ENCODE results near the gene AHR. TPM values are rescaled to one million over a fixed set of nuclear protein-coding genes. Genes with fewer than 3 reads are reported as not detected.

AHR gene
- 17.1 and 24.8 TPM in 2 replicates for total RNA-seq

GRCh38 chr7:17298102-17298839, at the start of gene AHR:
TSS of gene AHR (plus strand) at chr7:17298652. CDS start at chr7:17299265, 613 bp downstream.
- intact Hi-C loops (cut with micrococcal nuclease) = loop anchor here (1.0 to 5.0 kb wide), 6 partner anchors 37 to 877 kb away; partner anchors contain the start of genes BZW2, CRPPA and SNX13

GRCh38 chr7:17253885-17254284, 44.6 kb upstream of the AHR start:
- intact Hi-C loops (cut with micrococcal nuclease) = no loop called here

DNA sequence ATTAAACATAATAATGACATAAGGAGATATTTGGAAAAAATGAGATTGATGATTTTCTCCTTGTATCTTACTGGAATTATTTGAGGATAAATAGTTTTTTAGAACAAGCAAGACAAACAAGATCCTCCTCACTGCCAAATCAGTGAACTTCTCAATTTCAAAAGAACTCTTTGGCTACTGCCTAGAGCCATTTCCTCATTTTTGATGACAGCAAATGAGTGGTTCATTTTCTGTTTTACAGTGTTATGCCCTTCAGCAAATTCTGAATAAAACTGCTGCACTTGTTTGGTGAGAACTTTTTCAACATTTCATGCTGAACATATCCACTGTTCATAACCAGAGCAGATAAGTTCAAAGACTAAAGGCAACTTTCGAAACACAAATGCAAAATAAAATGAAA, 42.5 kb upstream of the AHR start:
- intact Hi-C loops (cut with micrococcal nuclease) = no loop called here

- intact Hi-C loops (cut with micrococcal nuclease) = no loop called here
Measured at GRCh38 chr7:17256375-17256774, 42.1 kb upstream of the AHR start.

DNA sequence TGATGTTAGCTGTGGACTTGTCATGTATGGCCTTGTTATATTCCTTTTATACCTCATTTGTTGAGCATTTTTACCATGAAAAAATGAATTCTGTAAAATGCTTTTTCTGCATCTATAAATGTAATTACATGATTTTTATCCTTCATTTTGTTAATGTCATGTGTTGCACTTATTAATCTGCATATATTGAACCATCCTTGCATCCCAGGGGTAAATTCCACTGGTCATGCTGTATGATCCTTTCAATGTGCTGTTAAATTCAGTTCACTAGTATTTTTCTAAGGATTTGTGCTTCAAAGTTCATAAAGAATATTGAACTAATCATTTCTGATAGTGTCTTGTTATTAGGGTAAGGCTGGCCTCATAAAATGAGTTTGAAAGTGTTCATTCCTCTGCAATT, 31.9 kb upstream of the AHR start:
- intact Hi-C loops (cut with micrococcal nuclease) = no loop called here

- intact Hi-C loops (cut with micrococcal nuclease) = no loop called here
Measured at GRCh38 chr7:17269341-17270221, 28.9 kb upstream of the AHR start.

- intact Hi-C loops (cut with micrococcal nuclease) = no loop called here
Measured at GRCh38 chr7:17274551-17275245, 23.8 kb upstream of the AHR start.

- intact Hi-C loops (cut with micrococcal nuclease) = no loop called here
Measured at GRCh38 chr7:17275749-17276671, 22.4 kb upstream of the AHR start.

DNA sequence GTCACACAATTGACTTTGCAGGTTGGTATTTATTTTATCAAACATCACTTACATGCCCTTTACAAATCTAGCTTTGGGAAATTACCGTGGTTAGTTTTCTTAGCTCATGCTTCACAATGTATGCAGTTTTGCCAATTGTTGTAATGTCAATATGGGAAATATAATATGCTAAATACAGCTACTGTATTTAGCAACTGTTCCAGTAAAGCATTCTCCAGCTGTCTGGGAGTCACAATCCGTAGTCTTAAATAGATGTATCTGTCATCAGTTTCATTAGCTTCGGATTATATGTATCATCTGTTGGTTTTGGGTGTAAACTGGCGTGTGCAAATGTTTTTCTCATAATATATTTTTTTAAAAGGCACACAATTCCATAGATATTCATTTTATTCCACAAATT, 19.4 kb upstream of the AHR start:
- intact Hi-C loops (cut with micrococcal nuclease) = no loop called here

DNA sequence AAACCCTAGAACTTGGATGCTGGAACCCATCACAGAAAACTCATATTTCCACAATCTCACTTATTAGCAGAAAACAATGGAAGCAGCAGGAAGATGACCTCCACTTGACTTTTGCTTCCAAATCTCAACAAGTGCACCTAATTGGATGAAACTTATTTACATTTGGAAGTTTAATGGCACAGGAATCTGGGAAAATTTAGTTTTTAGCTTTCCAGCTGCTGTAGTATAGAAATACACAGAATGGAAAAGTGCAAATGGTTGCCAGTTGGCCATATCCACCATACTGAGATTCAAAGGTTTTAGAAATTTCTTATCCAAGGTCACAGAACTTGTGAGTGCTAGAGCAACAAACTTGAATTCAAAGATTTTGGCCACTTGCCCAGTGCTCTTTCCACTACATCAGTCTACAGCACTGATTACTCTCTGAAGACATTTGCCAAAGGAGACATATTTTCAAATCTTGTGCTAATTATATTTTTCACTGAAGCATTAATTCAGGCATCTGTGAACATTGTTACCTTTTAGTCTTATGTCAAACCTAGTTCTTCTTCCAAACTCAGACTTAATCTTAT, 9.3 kb upstream of the AHR start:
- intact Hi-C loops (cut with micrococcal nuclease) = no loop called here

GRCh38 chr7:17292843-17293242, 5.6 kb upstream of the AHR start:
- intact Hi-C loops (cut with micrococcal nuclease) = no loop called here

DNA sequence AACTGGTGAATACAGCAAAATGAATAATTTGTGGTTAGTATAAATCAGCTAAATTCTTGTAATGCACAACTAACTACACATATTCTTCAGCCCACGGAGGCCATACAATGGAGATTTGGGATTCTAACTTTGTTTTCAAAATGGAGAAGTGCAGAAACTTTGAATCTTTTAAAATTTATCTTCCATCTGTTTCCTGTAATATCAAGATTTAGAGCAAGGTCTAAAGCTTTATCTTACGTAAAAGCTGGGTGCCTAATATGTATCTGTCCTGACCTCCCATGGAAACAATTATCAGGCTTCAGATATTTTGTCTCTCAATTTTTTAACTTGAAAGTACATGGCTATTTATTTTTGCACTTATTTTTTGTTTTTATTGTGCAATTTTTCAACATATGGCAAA, 5.0 kb upstream of the AHR start:
- intact Hi-C loops (cut with micrococcal nuclease) = no loop called here

GRCh38 chr7:17297243-17297642, 1.2 kb upstream of the AHR start:
- intact Hi-C loops (cut with micrococcal nuclease) = loop anchor here (5.0 kb wide), 1 partner anchor 240 kb away; no protein-coding TSS in a partner anchor

- intact Hi-C loops (cut with micrococcal nuclease) = loop anchor here (1.0 to 5.0 kb wide), 8 partner anchors 38 to 878 kb away; partner anchors contain the start of genes BZW2, CRPPA and SNX13
Measured at GRCh38 chr7:17298840-17299482, 509 bp downstream of the AHR start.

- intact Hi-C loops (cut with micrococcal nuclease) = loop anchor here (1.0 to 5.0 kb wide), 6 partner anchors 140 to 879 kb away; partner anchors contain the start of genes BZW2, CRPPA and SNX13
Measured at GRCh38 chr7:17299483-17299991, 1.1 kb downstream of the AHR start.

DNA sequence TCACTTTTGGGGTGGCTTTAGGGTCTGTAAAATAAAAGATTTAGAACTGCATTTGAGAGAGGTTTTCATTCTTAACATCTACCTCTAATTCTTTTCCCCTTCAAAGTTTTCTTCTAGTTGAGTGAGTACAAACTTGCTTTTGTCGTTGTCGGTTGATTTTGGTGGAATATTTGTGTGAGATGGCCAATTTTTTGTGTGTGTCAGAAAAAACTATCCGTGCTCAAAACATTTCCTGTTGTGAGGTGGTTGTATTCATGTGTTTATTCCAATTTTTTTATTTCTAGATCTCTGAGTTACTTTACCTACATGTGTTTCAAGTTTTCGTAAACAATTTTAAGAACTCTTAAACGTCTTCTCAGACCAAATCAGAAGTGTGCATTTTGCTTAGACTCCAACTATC, 1.6 kb downstream of the AHR start:
- intact Hi-C loops (cut with micrococcal nuclease) = loop anchor here (1.0 to 10.0 kb wide), 5 partner anchors 231 to 373 kb away; no protein-coding TSS in a partner anchor

DNA sequence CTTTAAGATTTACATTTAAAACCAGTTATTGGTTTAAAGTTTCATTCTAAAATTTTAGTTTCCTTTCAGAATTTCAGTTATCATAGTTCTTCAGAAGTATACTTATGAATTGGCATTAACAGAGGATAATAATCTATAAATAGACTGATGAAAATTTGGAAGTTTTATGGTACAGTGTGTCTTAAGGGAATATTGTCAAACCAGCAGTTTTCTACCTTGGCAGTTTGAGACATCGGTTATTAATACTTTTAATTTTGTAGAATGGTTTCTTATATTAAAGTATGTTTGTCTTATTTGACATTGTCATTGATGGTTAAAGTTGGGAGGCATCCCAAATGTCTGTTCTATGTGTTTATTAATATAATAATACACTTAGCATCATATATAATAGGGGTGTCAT, 2.0 kb downstream of the AHR start:
- intact Hi-C loops (cut with micrococcal nuclease) = loop anchor here (1.0 to 10.0 kb wide), 5 partner anchors 230 to 374 kb away; no protein-coding TSS in a partner anchor

DNA sequence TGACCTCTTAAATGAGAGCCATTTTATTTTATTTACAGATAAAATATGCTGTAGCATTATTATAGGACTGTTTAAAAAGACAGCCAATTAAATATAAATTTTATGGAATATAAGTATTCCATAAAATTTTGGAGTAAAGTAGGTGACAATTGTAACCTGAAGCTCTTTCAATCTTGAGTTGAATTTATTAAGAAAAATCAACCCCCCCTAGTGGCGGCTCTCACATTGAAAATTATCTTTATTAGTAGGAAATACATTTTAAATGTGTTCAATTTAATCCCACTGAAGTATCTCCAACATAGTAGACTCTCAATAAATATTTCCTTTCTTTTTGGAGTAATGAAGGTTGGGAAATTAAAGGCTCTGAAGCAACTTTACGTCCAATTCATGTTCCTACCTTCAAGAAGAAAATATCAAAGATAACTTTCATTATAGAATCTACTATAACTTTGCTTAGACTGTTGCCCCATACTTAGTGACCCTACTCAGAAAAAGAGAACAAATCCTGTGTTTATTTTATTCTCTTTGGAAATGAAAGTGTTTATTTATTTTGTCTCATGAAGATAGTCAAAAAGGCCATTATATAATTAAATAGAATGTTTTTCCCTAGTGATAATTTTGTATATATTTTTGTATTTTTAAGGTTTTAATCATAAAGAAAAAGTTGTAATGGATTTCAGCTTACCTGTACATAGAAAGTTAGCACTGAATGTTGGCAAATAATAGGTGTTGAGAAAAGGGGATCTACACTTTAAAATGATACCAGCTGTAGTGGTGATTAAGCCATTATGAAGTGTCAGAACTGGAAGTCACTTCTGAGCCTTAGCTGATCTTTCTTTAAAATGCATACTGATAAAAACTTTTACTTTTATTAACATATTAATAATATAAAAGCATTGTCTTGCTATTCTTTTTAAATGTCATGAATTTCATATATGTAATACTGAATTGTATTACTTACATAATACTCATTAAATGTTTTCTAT, 3.3 kb downstream of the AHR start:
- intact Hi-C loops (cut with micrococcal nuclease) = loop anchor here (1.0 to 10.0 kb wide), 5 partner anchors 229 to 375 kb away; no protein-coding TSS in a partner anchor
